ENCODE data around the gene NUTM2A.
"Not testable (repeated sequence)": the region's sequence is repeated elsewhere in the genome, so short reads cannot be mapped to it uniquely, and the experiment has no call there.

NUTM2A gene

GRCh38 chr10:87225148-87225547 lies at the start of gene NUTM2A:
TSS of gene NUTM2A (plus strand) at chr10:87225448. CDS start at chr10:87225831, 383 bp downstream.
- not testable (repeated sequence) for DNase-seq

- DNase-seq, result not testable (repeated sequence)
Measured at GRCh38 chr10:87177587-87177986, 47.7 kb upstream of the NUTM2A start.

GRCh38 chr10:87184421-87184820 lies 40.8 kb upstream of the NUTM2A start:
- DNase-seq, result not testable (repeated sequence)

- DNase-seq, result not testable (repeated sequence)
Measured at GRCh38 chr10:87186016-87186415, 39.2 kb upstream of the NUTM2A start.

GRCh38 chr10:87187573-87187972 lies 37.7 kb upstream of the NUTM2A start:
- not testable (repeated sequence) for DNase-seq

- not testable (repeated sequence) for DNase-seq
Measured at GRCh38 chr10:87191841-87192240, 33.4 kb upstream of the NUTM2A start.

GRCh38 chr10:87200924-87201323 lies 24.3 kb upstream of the NUTM2A start:
- not testable (repeated sequence) for DNase-seq

GRCh38 chr10:87204801-87205200 lies 20.4 kb upstream of the NUTM2A start:
- not testable (repeated sequence) for DNase-seq

- DNase-seq, result not testable (repeated sequence)
Measured at GRCh38 chr10:87206922-87207321, 18.3 kb upstream of the NUTM2A start.

- DNase-seq, result not testable (repeated sequence)
Measured at GRCh38 chr10:87210309-87210708, 14.9 kb upstream of the NUTM2A start.

- not testable (repeated sequence) for DNase-seq
Measured at GRCh38 chr10:87211848-87212247, 13.4 kb upstream of the NUTM2A start.

- not testable (repeated sequence) for DNase-seq
Measured at GRCh38 chr10:87213150-87213765, 12.0 kb upstream of the NUTM2A start.

GRCh38 chr10:87213806-87214205 lies 11.4 kb upstream of the NUTM2A start:
- DNase-seq, result not testable (repeated sequence)

GRCh38 chr10:87216120-87216519 lies 9.1 kb upstream of the NUTM2A start:
- DNase-seq, result not testable (repeated sequence)

GRCh38 chr10:87219370-87219769 lies 5.9 kb upstream of the NUTM2A start:
- DNase-seq, result not testable (repeated sequence)

GRCh38 chr10:87222789-87223188 lies 2.5 kb upstream of the NUTM2A start:
- not testable (repeated sequence) for DNase-seq

GRCh38 chr10:87228247-87228646 lies 3.0 kb downstream of the NUTM2A start:
- not testable (repeated sequence) for DNase-seq

GRCh38 chr10:87229211-87229610 lies 4.0 kb downstream of the NUTM2A start:
- not testable (repeated sequence) for DNase-seq

- DNase-seq, result not testable (repeated sequence)
Measured at GRCh38 chr10:87234854-87235253, 9.6 kb downstream of the NUTM2A start.

- not testable (repeated sequence) for DNase-seq
Measured at GRCh38 chr10:87237244-87237643, 12.0 kb downstream of the NUTM2A start.

GRCh38 chr10:87239346-87239808 lies 14.1 kb downstream of the NUTM2A start:
- DNase-seq, result not testable (repeated sequence)

- DNase-seq, result not testable (repeated sequence)
Measured at GRCh38 chr10:87242192-87242591, 16.9 kb downstream of the NUTM2A start.

- not testable (repeated sequence) for DNase-seq
Measured at GRCh38 chr10:87247335-87247734, 22.1 kb downstream of the NUTM2A start.

GRCh38 chr10:87248818-87249353 lies 23.6 kb downstream of the NUTM2A start:
- DNase-seq, result not testable (repeated sequence)

Data from eye (tissue), 1 donor.